ENCODE measurements around the gene USP19.
A peak's percentile ranks its signal among the peaks of the same experiment; 100 is the strongest.

Gene USP19

GRCh38 chr3:49162751-49163419, 42.3 kb upstream of the USP19 start:
- TF ChIP-seq, protein P1, sequence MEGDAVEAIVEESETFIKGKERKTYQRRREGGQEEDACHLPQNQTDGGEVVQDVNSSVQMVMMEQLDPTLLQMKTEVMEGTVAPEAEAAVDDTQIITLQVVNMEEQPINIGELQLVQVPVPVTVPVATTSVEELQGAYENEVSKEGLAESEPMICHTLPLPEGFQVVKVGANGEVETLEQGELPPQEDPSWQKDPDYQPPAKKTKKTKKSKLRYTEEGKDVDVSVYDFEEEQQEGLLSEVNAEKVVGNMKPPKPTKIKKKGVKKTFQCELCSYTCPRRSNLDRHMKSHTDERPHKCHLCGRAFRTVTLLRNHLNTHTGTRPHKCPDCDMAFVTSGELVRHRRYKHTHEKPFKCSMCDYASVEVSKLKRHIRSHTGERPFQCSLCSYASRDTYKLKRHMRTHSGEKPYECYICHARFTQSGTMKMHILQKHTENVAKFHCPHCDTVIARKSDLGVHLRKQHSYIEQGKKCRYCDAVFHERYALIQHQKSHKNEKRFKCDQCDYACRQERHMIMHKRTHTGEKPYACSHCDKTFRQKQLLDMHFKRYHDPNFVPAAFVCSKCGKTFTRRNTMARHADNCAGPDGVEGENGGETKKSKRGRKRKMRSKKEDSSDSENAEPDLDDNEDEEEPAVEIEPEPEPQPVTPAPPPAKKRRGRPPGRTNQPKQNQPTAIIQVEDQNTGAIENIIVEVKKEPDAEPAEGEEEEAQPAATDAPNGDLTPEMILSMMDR (IDR thresholded peaks at IDR 0.05; ENCODE audit: low read depth, low read length, missing control alignments): no peak
- no peak overlapping the region for H3K4me3 ChIP-seq (replicated peaks; ENCODE audit: low read depth, low read length)
- no peak for DNase-seq (ENCODE audit: extremely low read depth, low read depth)

DNA sequence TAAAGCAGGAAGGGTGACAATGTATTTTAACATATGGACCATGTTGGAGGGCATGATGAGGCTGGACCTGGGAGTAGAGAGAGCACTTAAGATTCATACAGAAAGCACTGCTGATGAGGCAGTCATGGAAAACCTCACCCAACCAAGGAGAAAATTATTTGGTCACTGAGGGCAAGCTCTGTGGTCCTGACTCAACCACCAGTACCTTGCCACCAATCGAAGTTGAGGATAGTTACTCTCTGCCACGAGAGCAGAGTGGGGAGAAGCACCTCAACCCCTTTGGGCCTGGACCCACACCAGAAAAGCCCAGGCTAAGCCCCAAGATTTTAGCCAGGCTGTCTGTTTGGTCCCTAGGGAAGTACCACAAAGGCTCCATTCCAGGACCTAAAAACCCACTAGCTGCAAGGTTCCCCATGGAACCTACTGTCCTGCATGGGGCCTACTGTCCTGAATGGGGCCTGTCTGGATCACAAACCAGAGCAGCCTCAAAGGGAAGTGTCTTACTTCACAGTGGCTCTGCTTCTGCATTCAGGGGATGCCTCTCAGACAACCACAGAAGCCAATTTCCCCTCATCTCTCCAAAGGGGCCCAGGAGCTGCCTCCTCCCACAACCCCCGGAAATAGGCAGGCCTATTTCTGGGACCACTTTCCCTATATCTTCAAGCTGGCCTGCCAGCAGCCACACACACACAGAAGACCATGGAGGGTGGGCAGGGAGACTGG, 41.3 kb upstream of the USP19 start:
- TF ChIP-seq, protein P1 (IDR thresholded peaks at IDR 0.05; ENCODE audit: low read depth, low read length, missing control alignments): no peak
- no peak overlapping the region for H3K4me3 ChIP-seq (replicated peaks; ENCODE audit: low read depth, low read length)
- DNase-seq (ENCODE audit: extremely low read depth, low read depth): no peak

GRCh38 chr3:49161197-49161596, 40.6 kb upstream of the USP19 start:
- DNase-seq (ENCODE audit: extremely low read depth, low read depth): no peak
- TF ChIP-seq, protein P1 (IDR thresholded peaks at IDR 0.05; ENCODE audit: low read depth, low read length, missing control alignments): no peak
- H3K4me3 ChIP-seq (replicated peaks; ENCODE audit: low read depth, low read length): no peak overlapping the region

DNA sequence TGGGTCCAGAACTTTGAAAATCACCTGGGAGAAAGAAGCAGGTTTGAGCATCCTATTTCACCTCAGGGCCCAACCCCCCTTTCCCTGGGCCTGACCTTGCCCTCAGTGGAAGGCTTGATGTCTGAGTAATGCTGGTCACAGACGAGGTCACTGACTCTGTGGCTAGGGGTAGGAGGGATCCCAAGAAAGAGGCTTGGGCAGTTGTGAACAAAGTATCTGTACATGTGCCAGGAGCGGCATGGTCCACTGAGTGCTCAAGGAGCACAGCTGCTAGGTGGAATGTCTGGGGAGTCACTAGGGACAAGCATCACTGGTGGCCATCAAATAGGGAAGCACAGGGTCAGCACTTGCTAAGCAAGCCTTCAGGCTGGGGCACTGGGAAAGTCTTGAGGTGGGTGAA, 38.2 kb upstream of the USP19 start:
- no peak overlapping the region for H3K4me3 ChIP-seq (replicated peaks; ENCODE audit: low read depth, low read length)
- TF ChIP-seq, protein P1 (IDR thresholded peaks at IDR 0.05; ENCODE audit: low read depth, low read length, missing control alignments): no peak
- no peak for DNase-seq (ENCODE audit: extremely low read depth, low read depth)

GRCh38 chr3:49158103-49158709, 37.6 kb upstream of the USP19 start:
- DNase-seq (ENCODE audit: extremely low read depth, low read depth): no peak
- TF ChIP-seq, protein P1 (IDR thresholded peaks at IDR 0.05; ENCODE audit: low read depth, low read length, missing control alignments): peak; percentile 30
- no peak overlapping the region for H3K4me3 ChIP-seq (replicated peaks; ENCODE audit: low read depth, low read length)

DNA sequence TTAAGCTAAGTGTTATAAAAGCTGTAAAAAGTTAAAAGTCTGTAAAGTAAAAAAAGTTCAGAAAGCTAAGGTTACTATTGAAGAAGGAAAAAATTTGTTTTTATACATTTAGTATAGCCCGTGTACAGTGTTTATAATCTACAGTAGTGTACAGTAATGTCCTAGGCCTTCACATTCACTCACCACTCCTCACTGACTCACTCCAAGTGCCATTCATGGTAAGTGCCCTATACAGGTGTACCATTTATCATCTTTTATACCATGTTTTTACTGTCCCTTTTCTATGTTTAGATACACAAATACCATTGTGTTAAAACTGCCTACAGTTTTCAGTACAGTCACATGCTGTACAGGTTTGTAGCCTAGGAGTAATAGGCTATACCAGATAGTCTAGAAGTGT, 36.7 kb upstream of the USP19 start:
- no peak for DNase-seq (ENCODE audit: extremely low read depth, low read depth)
- TF ChIP-seq, protein P1 (IDR thresholded peaks at IDR 0.05; ENCODE audit: low read depth, low read length, missing control alignments): no peak
- H3K4me3 ChIP-seq (replicated peaks; ENCODE audit: low read depth, low read length): no peak overlapping the region
